22Rv1 (cell line): Measurements from ENCODE around the gene PRKD1.

ENCODE experiments used
- ZFX ChIP-seq: fragments of 450-650 bp; IDR thresholded peaks from 2 replicates; pipeline ENCODE4 v1.6.1; 2017; ENCODE audit warnings: antibody characterized with exemption, borderline replicate concordance
- TF ChIP-seq, protein P1 (sequence below): fragments of 450-650 bp; IDR thresholded peaks from 2 replicates; pipeline ENCODE4 v1.5.1; 2017; ENCODE audit warnings: mild to moderate bottlenecking

DNA sequence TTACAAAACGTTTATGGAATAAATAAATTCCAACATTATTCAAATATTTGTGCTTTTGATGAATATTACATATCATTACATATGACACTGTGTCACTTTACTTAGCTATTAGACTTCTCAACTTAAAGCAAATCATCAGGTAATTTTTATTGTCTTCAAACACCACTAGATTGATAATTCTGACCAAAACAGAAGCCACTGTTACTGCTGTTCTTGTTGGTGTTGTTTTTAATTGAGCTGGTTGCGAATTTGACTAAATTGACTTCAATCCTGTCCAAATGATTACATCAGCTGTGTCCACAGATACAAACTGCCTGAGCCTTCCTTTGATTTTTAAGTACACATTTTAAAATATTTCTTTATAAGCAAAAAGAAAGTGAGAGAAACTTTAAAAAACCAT, 29.2 kb downstream of the PRKD1 start:
- TF ChIP-seq, protein P1, sequence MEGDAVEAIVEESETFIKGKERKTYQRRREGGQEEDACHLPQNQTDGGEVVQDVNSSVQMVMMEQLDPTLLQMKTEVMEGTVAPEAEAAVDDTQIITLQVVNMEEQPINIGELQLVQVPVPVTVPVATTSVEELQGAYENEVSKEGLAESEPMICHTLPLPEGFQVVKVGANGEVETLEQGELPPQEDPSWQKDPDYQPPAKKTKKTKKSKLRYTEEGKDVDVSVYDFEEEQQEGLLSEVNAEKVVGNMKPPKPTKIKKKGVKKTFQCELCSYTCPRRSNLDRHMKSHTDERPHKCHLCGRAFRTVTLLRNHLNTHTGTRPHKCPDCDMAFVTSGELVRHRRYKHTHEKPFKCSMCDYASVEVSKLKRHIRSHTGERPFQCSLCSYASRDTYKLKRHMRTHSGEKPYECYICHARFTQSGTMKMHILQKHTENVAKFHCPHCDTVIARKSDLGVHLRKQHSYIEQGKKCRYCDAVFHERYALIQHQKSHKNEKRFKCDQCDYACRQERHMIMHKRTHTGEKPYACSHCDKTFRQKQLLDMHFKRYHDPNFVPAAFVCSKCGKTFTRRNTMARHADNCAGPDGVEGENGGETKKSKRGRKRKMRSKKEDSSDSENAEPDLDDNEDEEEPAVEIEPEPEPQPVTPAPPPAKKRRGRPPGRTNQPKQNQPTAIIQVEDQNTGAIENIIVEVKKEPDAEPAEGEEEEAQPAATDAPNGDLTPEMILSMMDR: no peak
- no peak for TF ChIP-seq ZFX
